Activated T-cell treated with anti-CD3 and anti-CD28 coated beads, Interleukin-2, amount 50 U/mL, for 4 hours (primary cell): Measurements from ENCODE around the gene RPH3AL. TPM values are rescaled to one million over a fixed set of nuclear protein-coding genes. Genes with fewer than 3 reads are reported as not detected.
"Not testable (repeated sequence)": the region's sequence is repeated elsewhere in the genome, so short reads cannot be mapped to it uniquely, and the experiment has no call there.

Experiments used
- ATAC-seq, 2 donors: fragments of 200-7000 bp; cut with Tn5 transposase; one replicate each; pipeline ENCODE4 v1.10.0; 2021
- DNase-seq: peaks from one replicate; pipeline ENCODE4 v3.0.0-alpha.2; 2020
- H3K27me3 Mint-ChIP-seq: one replicate; pipeline ENCODE4 v1.8.0; 2021; ENCODE audit warnings: low read depth, mixed read lengths
- H3K36me3 Mint-ChIP-seq: one replicate; pipeline ENCODE4 v1.8.0; 2022; ENCODE audit warnings: mixed read lengths; ENCODE audit not compliant: insufficient read depth
- H3K4me1 Mint-ChIP-seq: one replicate; pipeline ENCODE4 v1.8.0; 2021; ENCODE audit warnings: low read depth, mixed read lengths
- H3K4me3 Mint-ChIP-seq: one replicate; pipeline ENCODE4 v1.8.0; 2021; ENCODE audit warnings: mild to moderate bottlenecking, moderate library complexity, mixed read lengths
- H3K9me3 Mint-ChIP-seq: one replicate; pipeline ENCODE4 v1.8.0; 2021; ENCODE audit warnings: mixed read lengths
- total RNA-seq, 3 donors: library from RNA; stranded (reverse); gene quantifications; one replicate each; pipeline ENCODE4 v1.2.1, GENCODE V29; 2021

RPH3AL gene
- total RNA-seq, 3 donors from 2014 or later: 1.3 to 2.2 (median 1.9) TPM

GRCh38 chr17:366657-367615 lies 14.3 kb upstream of the RPH3AL start:
- H3K36me3 Mint-ChIP-seq, ATAC-seq, H3K27me3 Mint-ChIP-seq, H3K4me3 Mint-ChIP-seq, H3K9me3 Mint-ChIP-seq, DNase-seq: not testable (repeated sequence)
- H3K4me1 Mint-ChIP-seq: peaks cover 14% of the 10 kb centered on the region

GRCh38 chr17:364766-365165 lies 12.2 kb upstream of the RPH3AL start:
- Mint-ChIP-seq H3K9me3 (peaks cover 8% of the 10 kb centered on the region), H3K36me3 (peaks cover 2% of the 10 kb centered on the region), H3K27me3 (no peaks in the 10 kb centered on the region), H3K4me1 (peaks cover 14% of the 10 kb centered on the region), H3K4me3 (no peak overlapping the region)
- no peak for ATAC-seq
- DNase-seq: no peak

GRCh38 chr17:364308-364707 lies 11.7 kb upstream of the RPH3AL start:
- Mint-ChIP-seq H3K27me3 (no peaks in the 10 kb centered on the region), H3K4me3 (no peak overlapping the region), H3K36me3 (no peaks in the 10 kb centered on the region), H3K9me3 (peaks cover 8% of the 10 kb centered on the region), H3K4me1 (peaks cover 14% of the 10 kb centered on the region)
- ATAC-seq: no peak
- DNase-seq: no peak

DNA sequence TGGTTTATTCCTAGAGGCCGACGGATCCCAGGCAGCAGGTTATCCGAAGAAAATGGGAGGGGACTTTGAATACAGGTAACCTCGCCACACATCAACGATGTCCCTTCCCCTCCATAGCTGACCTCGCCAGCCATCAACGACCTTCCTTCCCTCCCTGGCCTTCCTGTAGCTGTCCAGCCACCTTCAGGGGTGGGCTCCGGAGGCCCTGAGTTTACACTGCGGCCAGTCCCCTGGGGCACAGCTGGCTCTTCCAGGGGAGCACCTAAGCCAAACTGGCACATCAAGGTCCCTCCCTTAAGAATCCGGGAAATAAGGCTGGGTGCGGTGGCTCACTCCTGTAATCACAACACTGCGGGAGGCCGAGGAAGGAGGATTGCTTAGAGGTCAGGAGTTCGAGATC lies 10.1 kb upstream of the RPH3AL start:
- DNase-seq (no peak), ATAC-seq (no peak)
- Mint-ChIP-seq H3K4me1 (peaks cover 9% of the 10 kb centered on the region), H3K9me3 (no peaks in the 10 kb centered on the region), H3K36me3 (no peaks in the 10 kb centered on the region), H3K4me3 (no peak overlapping the region), H3K27me3 (no peaks in the 10 kb centered on the region)

DNA sequence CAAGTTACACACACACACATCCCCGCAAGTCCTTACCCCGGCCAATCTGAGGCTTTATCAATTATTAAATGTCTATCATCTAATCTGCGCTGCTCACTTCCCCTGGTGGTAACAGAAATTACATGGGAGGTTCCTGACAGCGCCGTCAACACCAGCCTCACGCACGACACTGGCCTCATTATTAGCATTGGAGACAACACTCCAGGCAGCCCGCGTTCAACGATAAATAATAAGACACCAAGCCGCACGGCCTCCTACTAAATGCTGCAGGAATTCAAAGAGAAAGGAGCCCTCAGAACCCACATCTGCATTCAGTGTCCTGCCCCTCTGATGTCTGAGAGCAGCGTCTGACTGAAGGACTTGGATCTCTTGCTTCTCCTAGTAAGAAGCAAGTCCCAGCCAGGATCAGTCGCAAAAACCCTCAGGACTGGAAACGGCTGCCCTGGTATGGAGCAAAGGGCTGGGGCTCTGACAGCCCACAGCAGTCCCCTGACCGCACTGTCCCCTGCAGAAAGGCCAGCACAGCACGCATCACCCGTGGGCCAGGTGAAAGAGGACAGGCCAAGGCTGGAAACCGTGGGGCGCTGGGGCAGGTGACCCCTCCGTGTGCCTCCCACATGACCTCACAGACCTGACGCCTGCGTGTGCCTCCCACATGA lies 7.6 kb upstream of the RPH3AL start:
- ATAC-seq (no peak), DNase-seq (no peak)
- Mint-ChIP-seq H3K4me3 (no peak overlapping the region), H3K36me3 (no peaks in the 10 kb centered on the region), H3K9me3 (no peaks in the 10 kb centered on the region), H3K27me3 (no peaks in the 10 kb centered on the region), H3K4me1 (peaks cover 4% of the 10 kb centered on the region)

GRCh38 chr17:358491-359151 lies 6.0 kb upstream of the RPH3AL start:
- Mint-ChIP-seq H3K27me3 (no peaks in the 10 kb centered on the region), H3K36me3 (no peaks in the 10 kb centered on the region), H3K4me3 (no peak overlapping the region), H3K9me3 (no peaks in the 10 kb centered on the region), H3K4me1 (no peaks in the 10 kb centered on the region)
- DNase-seq (no peak), ATAC-seq (no peak)

- no peaks in the 10 kb centered on the region for H3K36me3 Mint-ChIP-seq
- ATAC-seq (no peak), DNase-seq (no peak)
- no peaks in the 10 kb centered on the region for H3K4me1 Mint-ChIP-seq
- H3K9me3 Mint-ChIP-seq: no peaks in the 10 kb centered on the region
- H3K4me3 Mint-ChIP-seq: no peak overlapping the region
- no peaks in the 10 kb centered on the region for H3K27me3 Mint-ChIP-seq
Measured at GRCh38 chr17:357644-358043, 5.0 kb upstream of the RPH3AL start.

DNA sequence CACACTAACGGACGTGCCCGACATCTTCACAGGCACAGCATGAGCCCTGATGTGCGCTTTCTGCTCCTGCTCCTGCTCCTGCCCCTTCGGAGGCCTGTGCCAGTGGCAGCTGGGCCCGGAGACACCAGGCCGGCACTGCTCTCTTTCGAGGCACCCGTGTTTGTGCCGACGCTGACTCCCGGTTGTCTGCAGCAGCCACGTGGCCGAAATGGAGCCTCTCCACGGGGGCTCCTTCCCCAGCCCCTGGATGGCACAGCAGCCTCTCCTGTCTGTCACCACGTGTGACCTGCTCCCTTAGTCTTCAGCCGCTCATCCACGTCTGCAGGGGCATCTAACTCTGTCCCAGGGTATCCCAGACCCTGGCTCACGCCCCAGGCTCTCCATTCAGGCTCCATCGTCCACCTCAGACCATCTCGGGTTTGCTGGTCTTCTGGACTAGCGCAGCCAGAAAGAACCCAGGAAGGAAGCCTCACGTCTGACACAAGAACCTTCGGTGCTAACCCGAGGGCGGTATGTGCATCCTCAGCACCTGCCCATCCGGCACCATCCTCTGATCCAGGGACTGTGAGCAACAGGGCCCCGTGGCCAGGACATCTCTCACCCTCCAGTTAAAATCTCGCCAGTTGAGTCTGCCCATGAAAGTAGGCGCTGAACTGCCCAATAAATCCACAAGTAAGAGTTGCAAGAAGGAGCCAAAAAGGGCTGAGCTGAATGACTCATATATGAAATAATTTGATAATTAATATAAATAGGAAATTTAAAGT lies 4.2 kb upstream of the RPH3AL start:
- no peak for DNase-seq
- no peaks in the 10 kb centered on the region for H3K27me3 Mint-ChIP-seq
- no peaks in the 10 kb centered on the region for H3K9me3 Mint-ChIP-seq
- no peaks in the 10 kb centered on the region for H3K36me3 Mint-ChIP-seq
- H3K4me3 Mint-ChIP-seq: no peak overlapping the region
- H3K4me1 Mint-ChIP-seq: no peaks in the 10 kb centered on the region
- ATAC-seq: no peak

- Mint-ChIP-seq H3K4me1 (no peaks in the 10 kb centered on the region), H3K9me3 (no peaks in the 10 kb centered on the region), H3K4me3 (no peak overlapping the region), H3K36me3 (no peaks in the 10 kb centered on the region), H3K27me3 (no peaks in the 10 kb centered on the region)
- ATAC-seq (no peak), DNase-seq (no peak)
Measured at GRCh38 chr17:354651-355556, 2.3 kb upstream of the RPH3AL start.

GRCh38 chr17:353838-354234 lies 1.2 kb upstream of the RPH3AL start:
- no peak for DNase-seq
- H3K9me3 Mint-ChIP-seq: no peaks in the 10 kb centered on the region
- H3K27me3 Mint-ChIP-seq: no peaks in the 10 kb centered on the region
- H3K36me3 Mint-ChIP-seq: no peaks in the 10 kb centered on the region
- no peak overlapping the region for H3K4me3 Mint-ChIP-seq
- no peaks in the 10 kb centered on the region for H3K4me1 Mint-ChIP-seq
- no peak for ATAC-seq

- Mint-ChIP-seq H3K9me3 (no peaks in the 10 kb centered on the region), H3K27me3 (no peaks in the 10 kb centered on the region), H3K4me3 (no peak overlapping the region), H3K4me1 (no peaks in the 10 kb centered on the region), H3K36me3 (no peaks in the 10 kb centered on the region)
- ATAC-seq: no peak
- DNase-seq: no peak
Measured at GRCh38 chr17:353213-353837, 718 bp upstream of the RPH3AL start.

DNA sequence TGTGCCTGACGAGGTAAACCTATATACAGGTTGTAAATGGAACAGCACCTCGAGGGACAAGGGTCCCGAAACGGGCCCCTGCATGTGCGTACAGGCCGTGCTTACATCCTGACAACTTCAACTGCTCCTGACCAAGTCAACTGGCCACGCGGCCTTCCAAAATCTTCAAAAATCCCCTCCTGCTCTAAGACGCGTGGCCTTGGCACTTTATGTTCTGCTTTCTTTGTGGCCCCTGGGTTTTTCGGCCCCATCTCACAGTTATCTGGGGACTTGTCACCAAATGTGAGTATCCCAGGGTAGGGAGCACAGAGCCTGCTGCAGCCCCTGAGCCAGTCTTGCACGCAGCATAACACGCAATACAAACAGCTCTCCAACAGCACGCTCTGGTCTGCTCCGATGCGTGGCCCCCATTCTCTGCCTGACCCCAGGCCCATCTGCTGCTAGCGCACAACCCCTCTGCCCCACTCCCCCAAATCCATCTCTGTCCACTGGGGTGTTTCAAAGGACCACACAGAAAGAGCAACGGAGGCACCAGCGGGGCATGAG lies 659 bp downstream of the RPH3AL start:
- Mint-ChIP-seq H3K4me3 (no peak overlapping the region), H3K36me3 (no peaks in the 10 kb centered on the region), H3K4me1 (no peaks in the 10 kb centered on the region), H3K9me3 (no peaks in the 10 kb centered on the region), H3K27me3 (no peaks in the 10 kb centered on the region)
- DNase-seq: no peak
- no peak for ATAC-seq

- H3K4me1 Mint-ChIP-seq: no peaks in the 10 kb centered on the region
- DNase-seq (no peak), ATAC-seq (no peak)
- no peak overlapping the region for H3K4me3 Mint-ChIP-seq
- H3K9me3 Mint-ChIP-seq: no peaks in the 10 kb centered on the region
- H3K27me3 Mint-ChIP-seq: no peaks in the 10 kb centered on the region
- H3K36me3 Mint-ChIP-seq: no peaks in the 10 kb centered on the region
Measured at GRCh38 chr17:351449-351738, 1.2 kb downstream of the RPH3AL start.
